Caco-2 (cell line): Measurements from ENCODE around the gene TOMM70. TPM values are rescaled to one million over a fixed set of nuclear protein-coding genes. Genes with fewer than 3 reads are reported as not detected.
A peak's percentile ranks its signal among the peaks of the same experiment; 100 is the strongest.

Source experiments
- BruUV-seq: library from RNA; stranded (reverse); fragments of 400-500 nt; replicated peaks from 2 replicates; lab custom pipeline; 2021; lab: Mats Ljungman, UMichigan
- CTCF ChIA-PET: fragments of 300-600 bp; sonication (Branson Sonifier 250); formaldehyde crosslinking; loops from one replicate; lab custom pipeline; 2022; ENCODE audit warnings: antibody characterized with exemption; lab: Charles Lee
- POLR2A ChIA-PET: fragments of 300-600 bp; sonication (Branson Sonifier 250); formaldehyde crosslinking; loops from one replicate; lab custom pipeline; 2022; ENCODE audit warnings: antibody characterized with exemption; lab: Charles Lee
- DNase-seq, 2 experiments: peaks; one replicate each; pipeline versions ENCODE4 v3.0.0 to v3.0.0-alpha.2; 2020 to 2022
- H3K27me3 ChIP-seq: replicated peaks from 2 replicates; pipeline ENCODE4 v1.6.0; 2011; ENCODE audit warnings: low read length; ENCODE audit not compliant: control insufficient read depth, insufficient read depth
- H3K36me3 ChIP-seq: 2 replicates; pipeline ENCODE4 v1.5.1; 2011; ENCODE audit warnings: low read length; ENCODE audit not compliant: control insufficient read depth, insufficient read depth
- H3K4me1 ChIP-seq: fragments of 250-450 bp; sonication (Bioruptor Pico); 2 replicates; pipeline ENCODE4 v1.5.1; 2020; ENCODE audit warnings: mild to moderate bottlenecking
- H3K4me3 ChIP-seq: 2 replicates; pipeline ENCODE4 v1.5.1; 2011; ENCODE audit warnings: low read depth, mild to moderate bottlenecking, control low read depth, low read length
- H3K9me3 ChIP-seq: fragments of 250-450 bp; sonication (Bioruptor Pico); 2 replicates; pipeline ENCODE4 v1.5.1; 2020; ENCODE audit warnings: mild to moderate bottlenecking, moderate library complexity
- H3K27ac Mint-ChIP-seq: one replicate; pipeline ENCODE4 v1.8.0; 2022; ENCODE audit warnings: mixed read lengths; ENCODE audit not compliant: unreplicated experiment
- H3K27me3 Mint-ChIP-seq: one replicate; pipeline ENCODE4 v1.8.0; 2022; ENCODE audit warnings: mixed read lengths; ENCODE audit not compliant: insufficient read depth, unreplicated experiment
- H3K36me3 Mint-ChIP-seq: one replicate; pipeline ENCODE4 v1.8.0; 2022; ENCODE audit warnings: mild to moderate bottlenecking, mixed read lengths; ENCODE audit not compliant: insufficient read depth, unreplicated experiment
- H3K4me1 Mint-ChIP-seq: one replicate; pipeline ENCODE4 v1.8.0; 2022; ENCODE audit warnings: low read depth, mixed read lengths; ENCODE audit not compliant: unreplicated experiment
- H3K4me3 Mint-ChIP-seq: one replicate; pipeline ENCODE4 v1.8.0; 2022; ENCODE audit warnings: mild to moderate bottlenecking, moderate library complexity, mixed read lengths; ENCODE audit not compliant: unreplicated experiment
- H3K9me3 Mint-ChIP-seq: one replicate; pipeline ENCODE4 v1.8.0; 2022; ENCODE audit warnings: mixed read lengths; ENCODE audit not compliant: unreplicated experiment
- CTCF ChIP-seq, 2 experiments: fragments of 200-600 bp in 1 of 2; IDR thresholded peaks; 1 replicate in 1 of 2; 2 replicates in 1 of 2; pipeline versions ENCODE4 v1.5.1 to v1.8.0; 2011 to 2022; ENCODE audit warnings: antibody characterized with exemption in 1 of 2, control low read depth in 1 of 2, inconsistent platforms in 1 of 2, low read depth in 1 of 2, low read length in 1 of 2, mild to moderate bottlenecking in 1 of 2, moderate library complexity in 1 of 2; ENCODE audit not compliant: insufficient read depth in 1 of 2, severe bottlenecking in 1 of 2, unreplicated experiment in 1 of 2
- intact Hi-C: fragments of 100-400 bp; cut with micrococcal nuclease; formaldehyde crosslinking; loops from one replicate; pipeline ENCODE4 v1.10.0; 2022; ENCODE audit not compliant: unreplicated experiment
- total RNA-seq: library from RNA; stranded (reverse); gene quantifications from 2 replicates; pipeline ENCODE4 v1.2.3, GENCODE V29; 2022

TOMM70 gene
- total RNA-seq, 1 experiment from 2014 or later: 50.7 TPM

GRCh38 chr3:100360757-100361496 lies 40.0 kb downstream of the TOMM70 start:
- H3K4me3 Mint-ChIP-seq: no peak overlapping the region
- Histone ChIP-seq H3K9me3 (no peaks in the 10 kb centered on the region), H3K4me1 (no peaks in the 10 kb centered on the region; the same call in 1 of the 2 replicates), H3K36me3 (peaks cover 3% of the 10 kb centered on the region; the same call in 1 of the 2 replicates), H3K27me3 (no peaks in the 10 kb centered on the region), H3K4me3 (no peak overlapping the region)
- TF ChIP-seq CTCF (IDR thresholded peaks at IDR 0.05; ENCODE audit: insufficient read depth in 1 of 2, low read depth in 1 of 2, low read length in 1 of 2, severe bottlenecking in 1 of 2, unreplicated experiment in 1 of 2): no peak
- no peaks in the 10 kb centered on the region for H3K4me1 Mint-ChIP-seq
- no peak overlapping the region for H3K27ac Mint-ChIP-seq
- CTCF ChIA-PET: interaction anchor here (1.0 kb wide), 1 partner anchor 26 kb away, joined by 3 read pairs; no protein-coding TSS in a partner anchor
- H3K36me3 Mint-ChIP-seq: peaks cover 53% of the 10 kb centered on the region
- no TSS peak for BruUV-seq
- no peaks in the 10 kb centered on the region for H3K27me3 Mint-ChIP-seq
- POLR2A ChIA-PET: interaction anchor here (0.7 kb wide), 1 partner anchor 21 kb away, joined by 3 read pairs; no protein-coding TSS in a partner anchor
- peak in 1 of 2 experiments; percentile 4 for DNase-seq
- H3K9me3 Mint-ChIP-seq: no peaks in the 10 kb centered on the region
- intact Hi-C loops: no loop called here

- no peak for DNase-seq
- H3K27me3 ChIP-seq: no peaks in the 10 kb centered on the region
- H3K36me3 ChIP-seq: peaks cover 3% of the 10 kb centered on the region; the same call in 1 of the 2 replicates
- peaks cover 53% of the 10 kb centered on the region for H3K36me3 Mint-ChIP-seq
- BruUV-seq: no TSS peak
- no peaks in the 10 kb centered on the region for H3K9me3 Mint-ChIP-seq
- no peaks in the 10 kb centered on the region for H3K9me3 ChIP-seq
- no peak overlapping the region for H3K27ac Mint-ChIP-seq
- H3K4me3 ChIP-seq: no peak overlapping the region
- ChIA-PET CTCF (no interaction called here), POLR2A (no interaction called here)
- no peaks in the 10 kb centered on the region; the same call in 1 of the 2 replicates for H3K4me1 ChIP-seq
- H3K4me3 Mint-ChIP-seq: no peak overlapping the region
- H3K27me3 Mint-ChIP-seq: no peaks in the 10 kb centered on the region
- intact Hi-C loops: loop anchor here (2.0 kb wide), 1 partner anchor 24 kb away; the partner anchor contains the start of gene NIT2
- no peak for TF ChIP-seq CTCF (IDR thresholded peaks at IDR 0.05; ENCODE audit: insufficient read depth in 1 of 2, low read depth in 1 of 2, low read length in 1 of 2, severe bottlenecking in 1 of 2, unreplicated experiment in 1 of 2)
- H3K4me1 Mint-ChIP-seq: no peaks in the 10 kb centered on the region
These were observed 41.9 kb downstream of the TOMM70 start for GRCh38 chr3:100359035-100359434.

GRCh38 chr3:100358413-100358812 lies 42.5 kb downstream of the TOMM70 start:
- Mint-ChIP-seq H3K27me3 (no peaks in the 10 kb centered on the region), H3K4me3 (no peak overlapping the region), H3K4me1 (no peaks in the 10 kb centered on the region), H3K9me3 (no peaks in the 10 kb centered on the region), H3K36me3 (peaks cover 53% of the 10 kb centered on the region), H3K27ac (no peak overlapping the region)
- POLR2A ChIA-PET: no interaction called here
- no peak for TF ChIP-seq CTCF (IDR thresholded peaks at IDR 0.05; ENCODE audit: insufficient read depth in 1 of 2, low read depth in 1 of 2, low read length in 1 of 2, severe bottlenecking in 1 of 2, unreplicated experiment in 1 of 2)
- H3K36me3 ChIP-seq: peaks cover 6% of the 10 kb centered on the region; the same call in 1 of the 2 replicates
- no peaks in the 10 kb centered on the region for H3K27me3 ChIP-seq
- intact Hi-C loops: loop anchor here (2.0 kb wide), 1 partner anchor 24 kb away; the partner anchor contains the start of gene NIT2
- H3K4me1 ChIP-seq: no peaks in the 10 kb centered on the region; the same call in 1 of the 2 replicates
- CTCF ChIA-PET: no interaction called here
- no peaks in the 10 kb centered on the region for H3K9me3 ChIP-seq
- H3K4me3 ChIP-seq: no peak overlapping the region
- no TSS peak for BruUV-seq
- DNase-seq: no peak
